Dendritic cell treated with granulocyte-macrophage colony-stimulating factor and Interleukin-4, amounts not matched to agents 40 ng/mL and 50 ng/mL, for 4 days (primary cell): ENCODE results near the gene DGKB.

ENCODE experiments used
- H3K27ac Mint-ChIP-seq: one replicate; pipeline ENCODE4 v1.8.0; 2022; ENCODE audit warnings: mild to moderate bottlenecking, mixed read lengths
- H3K27me3 Mint-ChIP-seq: one replicate; pipeline ENCODE4 v1.8.0; 2022; ENCODE audit warnings: mild to moderate bottlenecking, mixed read lengths
- H3K36me3 Mint-ChIP-seq: one replicate; pipeline ENCODE4 v1.8.0; 2022; ENCODE audit warnings: low read depth, mixed read lengths
- H3K4me1 Mint-ChIP-seq: one replicate; pipeline ENCODE4 v1.8.0; 2022; ENCODE audit warnings: low read depth, mixed read lengths
- H3K4me3 Mint-ChIP-seq: one replicate; pipeline ENCODE4 v1.8.0; 2022; ENCODE audit warnings: mild to moderate bottlenecking, moderate library complexity, mixed read lengths
- H3K9me3 Mint-ChIP-seq: one replicate; pipeline ENCODE4 v1.8.0; 2022; ENCODE audit warnings: mixed read lengths
- intact Hi-C: fragments of 100-400 bp; cut with micrococcal nuclease; formaldehyde crosslinking; loops from one replicate; pipeline ENCODE4 v1.15.0; 2022

Gene DGKB

DNA sequence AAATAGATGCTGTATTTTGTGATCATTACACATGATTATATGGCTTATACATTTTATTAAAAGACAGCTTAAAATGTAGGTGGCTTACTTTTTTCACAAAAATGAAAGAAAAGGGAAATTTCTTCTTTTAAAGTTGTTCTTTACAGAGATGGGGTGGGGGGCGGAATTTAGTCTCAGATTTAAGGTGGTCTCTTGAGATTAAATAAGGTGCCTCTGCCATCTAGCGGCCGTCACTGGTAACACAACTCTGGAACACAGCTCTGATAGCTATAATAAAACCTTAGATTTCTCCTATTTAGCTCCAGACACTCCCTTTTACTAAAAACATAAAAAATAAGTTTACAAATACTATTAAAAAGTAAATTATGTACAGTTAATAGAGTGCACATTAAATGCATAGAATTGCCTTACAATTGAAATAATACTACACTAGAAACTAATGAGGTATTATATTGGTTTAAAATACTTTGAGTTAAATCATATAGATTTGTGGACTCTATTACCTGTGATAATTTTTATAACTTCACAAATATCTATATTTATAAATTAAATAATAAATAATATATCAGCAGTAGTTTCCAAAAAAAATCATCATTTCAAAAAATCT, 210.9 kb downstream of the DGKB start:
- Mint-ChIP-seq H3K4me3 (no peak overlapping the region), H3K9me3 (no peaks in the 10 kb centered on the region), H3K27me3 (no peaks in the 10 kb centered on the region), H3K27ac (no peak overlapping the region), H3K36me3 (no peaks in the 10 kb centered on the region), H3K4me1 (peaks cover 8% of the 10 kb centered on the region)
- intact Hi-C loops, result loop anchor here (1.0 to 10.0 kb wide), 2 partner anchors 227 to 1411 kb away; no protein-coding TSS in a partner anchor

GRCh38 chr7:14691034-14691433, 211.5 kb downstream of the DGKB start:
- no peaks in the 10 kb centered on the region for H3K9me3 Mint-ChIP-seq
- no peaks in the 10 kb centered on the region for H3K36me3 Mint-ChIP-seq
- H3K27ac Mint-ChIP-seq, result no peak overlapping the region
- peaks cover 8% of the 10 kb centered on the region for H3K4me1 Mint-ChIP-seq
- no peaks in the 10 kb centered on the region for H3K27me3 Mint-ChIP-seq
- intact Hi-C loops, result loop anchor here (1.0 to 10.0 kb wide), 2 partner anchors 226 to 1411 kb away; no protein-coding TSS in a partner anchor
- no peak overlapping the region for H3K4me3 Mint-ChIP-seq

DNA sequence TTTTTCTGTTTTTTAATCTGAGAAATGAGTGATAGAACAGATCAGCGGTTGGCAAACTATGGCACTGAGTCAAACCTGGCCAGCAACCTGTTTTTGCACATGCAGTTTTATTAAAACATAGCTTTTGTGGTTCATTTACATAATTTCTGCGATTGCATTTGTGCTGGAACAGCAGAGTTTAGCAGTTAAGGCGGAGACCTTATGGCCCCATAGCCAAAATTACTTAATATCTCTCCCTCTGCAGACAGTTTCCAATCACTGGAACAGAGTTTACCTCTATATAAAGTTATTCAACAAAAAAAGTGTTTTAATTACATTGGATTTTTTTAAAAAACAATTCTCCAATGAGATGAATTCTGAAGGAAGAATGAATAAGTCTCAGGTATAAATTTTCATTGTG, 212.1 kb downstream of the DGKB start:
- Mint-ChIP-seq H3K27me3 (no peaks in the 10 kb centered on the region), H3K4me1 (peaks cover 8% of the 10 kb centered on the region), H3K36me3 (no peaks in the 10 kb centered on the region), H3K9me3 (no peaks in the 10 kb centered on the region), H3K27ac (no peak overlapping the region), H3K4me3 (no peak overlapping the region)
- intact Hi-C loops, result loop anchor here (10.0 kb wide), 1 partner anchor 226 kb away; no protein-coding TSS in a partner anchor

DNA sequence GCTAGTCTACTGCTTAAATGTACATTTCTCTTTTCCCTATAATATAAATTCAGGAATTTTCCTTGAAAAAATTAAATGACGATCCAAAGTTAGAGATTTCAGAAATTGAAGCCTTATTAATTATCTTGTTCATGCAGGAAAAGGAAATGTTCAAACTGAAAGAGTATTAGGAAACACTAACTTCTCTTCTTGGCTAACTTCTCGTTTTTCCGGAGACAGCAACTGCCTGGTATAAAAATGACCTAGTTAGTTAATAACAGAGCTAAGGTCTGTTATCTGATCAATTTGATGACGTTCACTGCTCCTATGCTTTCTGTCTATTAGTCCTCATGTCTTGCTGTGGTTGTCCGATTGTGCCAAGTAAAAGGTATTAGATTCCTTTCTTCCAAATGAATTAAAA, 212.5 kb downstream of the DGKB start:
- no peaks in the 10 kb centered on the region for H3K9me3 Mint-ChIP-seq
- intact Hi-C loops, result loop anchor here (10.0 kb wide), 1 partner anchor 225 kb away; no protein-coding TSS in a partner anchor
- peaks cover 8% of the 10 kb centered on the region for H3K4me1 Mint-ChIP-seq
- no peak overlapping the region for H3K27ac Mint-ChIP-seq
- no peak overlapping the region for H3K4me3 Mint-ChIP-seq
- no peaks in the 10 kb centered on the region for H3K27me3 Mint-ChIP-seq
- H3K36me3 Mint-ChIP-seq, result no peaks in the 10 kb centered on the region

- H3K9me3 Mint-ChIP-seq, result no peaks in the 10 kb centered on the region
- H3K27me3 Mint-ChIP-seq, result no peaks in the 10 kb centered on the region
- no peak overlapping the region for H3K27ac Mint-ChIP-seq
- peaks cover 8% of the 10 kb centered on the region for H3K4me1 Mint-ChIP-seq
- no peaks in the 10 kb centered on the region for H3K36me3 Mint-ChIP-seq
- H3K4me3 Mint-ChIP-seq, result no peak overlapping the region
- intact Hi-C loops, result no loop called here
Measured at GRCh38 chr7:14688208-14688607, 214.3 kb downstream of the DGKB start.

DNA sequence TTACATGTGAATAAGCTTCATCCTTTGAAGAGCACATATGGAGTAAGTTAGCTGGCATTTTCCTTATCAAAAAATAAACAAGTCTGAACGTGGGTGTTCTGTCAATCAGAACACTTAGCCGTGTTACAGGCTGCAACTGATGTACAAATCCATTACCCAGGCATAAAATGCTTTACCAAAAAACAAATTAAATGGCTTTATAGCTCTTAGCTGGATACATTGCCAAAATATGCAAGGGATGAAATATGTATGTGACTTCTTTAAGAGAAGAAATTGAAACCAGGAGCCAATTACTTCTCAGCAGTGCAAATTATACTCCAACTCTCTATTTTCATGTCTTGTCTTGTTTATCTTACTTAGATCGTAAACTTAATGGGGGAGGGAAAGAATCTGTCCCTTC, 214.8 kb downstream of the DGKB start:
- H3K27me3 Mint-ChIP-seq, result no peaks in the 10 kb centered on the region
- no peaks in the 10 kb centered on the region for H3K9me3 Mint-ChIP-seq
- H3K36me3 Mint-ChIP-seq, result no peaks in the 10 kb centered on the region
- H3K4me1 Mint-ChIP-seq, result peaks cover 8% of the 10 kb centered on the region
- no peak overlapping the region for H3K4me3 Mint-ChIP-seq
- intact Hi-C loops, result no loop called here
- no peak overlapping the region for H3K27ac Mint-ChIP-seq

DNA sequence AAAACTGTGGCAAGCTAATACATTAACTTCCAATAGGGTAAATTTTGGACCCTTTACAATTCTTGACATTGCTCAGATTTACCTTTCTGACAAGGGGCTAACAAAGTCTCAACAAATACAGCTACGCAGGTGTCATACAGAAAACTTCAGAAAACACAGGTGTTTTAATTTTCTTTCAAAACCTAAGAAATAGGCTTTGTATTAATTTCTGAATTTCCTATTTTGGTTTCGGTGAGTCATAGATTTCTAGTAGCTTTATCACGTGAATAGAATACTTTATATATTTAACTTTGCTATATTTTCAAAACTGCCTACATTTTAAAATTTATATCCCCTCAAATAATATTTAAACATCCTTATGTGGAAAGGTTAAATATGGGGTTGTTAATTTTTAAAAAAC, 215.3 kb downstream of the DGKB start:
- Mint-ChIP-seq H3K27me3 (no peaks in the 10 kb centered on the region), H3K4me1 (peaks cover 8% of the 10 kb centered on the region), H3K27ac (no peak overlapping the region), H3K4me3 (no peak overlapping the region), H3K9me3 (no peaks in the 10 kb centered on the region), H3K36me3 (no peaks in the 10 kb centered on the region)
- intact Hi-C loops, result no loop called here

GRCh38 chr7:14685167-14685566, 217.4 kb downstream of the DGKB start:
- Mint-ChIP-seq H3K9me3 (no peaks in the 10 kb centered on the region), H3K36me3 (no peaks in the 10 kb centered on the region), H3K27ac (no peak overlapping the region), H3K4me3 (no peak overlapping the region), H3K4me1 (no peaks in the 10 kb centered on the region), H3K27me3 (no peaks in the 10 kb centered on the region)
- intact Hi-C loops, result no loop called here

- H3K4me3 Mint-ChIP-seq, result no peak overlapping the region
- no peaks in the 10 kb centered on the region for H3K36me3 Mint-ChIP-seq
- H3K27ac Mint-ChIP-seq, result no peak overlapping the region
- intact Hi-C loops, result no loop called here
- H3K4me1 Mint-ChIP-seq, result no peaks in the 10 kb centered on the region
- H3K27me3 Mint-ChIP-seq, result peaks cover 1% of the 10 kb centered on the region
- no peaks in the 10 kb centered on the region for H3K9me3 Mint-ChIP-seq
Measured at GRCh38 chr7:14682910-14683465, 219.6 kb downstream of the DGKB start.

DNA sequence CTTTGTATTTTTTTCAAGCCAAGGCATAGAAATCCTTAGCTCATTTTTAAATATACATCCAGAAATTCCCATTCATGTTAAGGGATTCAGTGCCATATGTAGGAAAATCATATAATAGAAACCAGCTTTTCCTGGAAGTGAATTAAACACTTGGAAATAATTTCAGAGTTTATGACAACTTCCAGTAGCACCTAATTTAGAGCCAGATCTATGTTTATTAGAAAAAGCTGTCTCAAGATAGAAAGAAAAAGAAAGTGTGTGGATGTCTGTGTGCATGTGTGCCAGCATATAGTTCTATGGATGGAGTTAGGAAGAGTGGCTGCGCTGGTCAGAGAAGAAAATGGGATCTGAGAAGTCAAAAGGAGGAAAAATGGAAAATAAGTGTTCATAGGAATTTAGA, 225.7 kb downstream of the DGKB start:
- Mint-ChIP-seq H3K4me1 (no peaks in the 10 kb centered on the region), H3K27ac (no peak overlapping the region), H3K36me3 (no peaks in the 10 kb centered on the region), H3K9me3 (no peaks in the 10 kb centered on the region), H3K27me3 (peaks cover 1% of the 10 kb centered on the region), H3K4me3 (no peak overlapping the region)
- intact Hi-C loops, result no loop called here

- H3K27me3 Mint-ChIP-seq, result no peaks in the 10 kb centered on the region
- no peak overlapping the region for H3K27ac Mint-ChIP-seq
- H3K36me3 Mint-ChIP-seq, result no peaks in the 10 kb centered on the region
- H3K4me3 Mint-ChIP-seq, result no peak overlapping the region
- H3K4me1 Mint-ChIP-seq, result no peaks in the 10 kb centered on the region
- no peaks in the 10 kb centered on the region for H3K9me3 Mint-ChIP-seq
- intact Hi-C loops, result no loop called here
Measured at GRCh38 chr7:14673202-14673601, 229.3 kb downstream of the DGKB start.

GRCh38 chr7:14666913-14667312, 235.6 kb downstream of the DGKB start:
- Mint-ChIP-seq H3K9me3 (peaks cover 9% of the 10 kb centered on the region), H3K27me3 (no peaks in the 10 kb centered on the region), H3K36me3 (no peaks in the 10 kb centered on the region), H3K27ac (no peak overlapping the region), H3K4me1 (no peaks in the 10 kb centered on the region), H3K4me3 (no peak overlapping the region)
- intact Hi-C loops, result no loop called here

DNA sequence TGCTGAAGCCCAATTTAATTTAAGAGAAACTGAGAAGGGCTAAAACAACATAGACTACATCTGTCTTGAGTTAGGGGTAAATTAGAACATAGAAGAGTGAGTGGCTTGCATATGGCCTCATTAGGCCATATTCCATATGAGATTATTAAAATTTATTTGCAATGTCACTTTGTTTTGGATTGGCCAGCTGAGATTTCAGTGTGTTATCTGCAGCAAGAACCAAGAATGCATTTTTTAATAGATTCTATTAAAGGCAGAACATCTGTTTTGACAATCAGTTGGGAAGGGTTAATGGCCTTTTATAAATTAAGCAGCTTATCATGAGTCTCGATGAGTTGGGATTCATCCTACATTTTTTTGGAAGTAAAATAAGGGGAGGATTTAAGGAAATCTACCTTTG, 236.2 kb downstream of the DGKB start:
- Mint-ChIP-seq H3K4me1 (no peaks in the 10 kb centered on the region), H3K27ac (no peak overlapping the region), H3K9me3 (peaks cover 9% of the 10 kb centered on the region), H3K4me3 (no peak overlapping the region), H3K36me3 (no peaks in the 10 kb centered on the region), H3K27me3 (no peaks in the 10 kb centered on the region)
- intact Hi-C loops, result no loop called here

- H3K27me3 Mint-ChIP-seq, result no peaks in the 10 kb centered on the region
- no peaks in the 10 kb centered on the region for H3K36me3 Mint-ChIP-seq
- H3K4me1 Mint-ChIP-seq, result no peaks in the 10 kb centered on the region
- no peak overlapping the region for H3K27ac Mint-ChIP-seq
- no peak overlapping the region for H3K4me3 Mint-ChIP-seq
- intact Hi-C loops, result no loop called here
- H3K9me3 Mint-ChIP-seq, result peaks cover 20% of the 10 kb centered on the region
Measured at GRCh38 chr7:14639801-14640200, 262.8 kb downstream of the DGKB start.

DNA sequence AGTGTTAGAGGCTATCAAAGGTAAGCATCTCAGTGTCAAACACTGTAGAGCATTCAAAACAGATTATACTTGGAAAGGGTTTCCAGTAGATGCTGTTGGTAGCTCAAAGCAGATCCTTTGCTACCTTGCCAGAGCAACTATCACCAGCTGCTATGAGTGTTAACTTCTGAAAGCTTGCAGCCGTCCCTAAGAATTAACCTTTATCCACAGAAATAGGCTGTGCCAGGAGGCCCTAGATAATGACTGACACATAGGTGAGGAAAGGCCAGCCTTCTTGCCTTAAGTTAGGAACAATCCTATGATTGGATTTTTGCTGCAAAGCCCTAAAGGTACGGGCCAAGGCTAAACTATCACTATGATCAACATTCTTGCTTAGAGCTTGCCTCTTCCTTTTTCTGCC, 263.2 kb downstream of the DGKB start:
- intact Hi-C loops, result no loop called here
- no peak overlapping the region for H3K27ac Mint-ChIP-seq

More for the DNA sequence above, 263.2 kb downstream of the DGKB start:
- Mint-ChIP-seq H3K4me1 (no peaks in the 10 kb centered on the region), H3K27me3 (no peaks in the 10 kb centered on the region), H3K36me3 (no peaks in the 10 kb centered on the region), H3K9me3 (peaks cover 15% of the 10 kb centered on the region), H3K4me3 (no peak overlapping the region)
